Vagina (tissue), 2 donors: Measurements from ENCODE around the gene CCBE1.

Source experiments
- POLR2A ChIP-seq, 2 donors: fragments of 450-650 bp; IDR thresholded peaks; one replicate each; pipeline ENCODE4 v1.6.1; 2017; ENCODE audit warnings: antibody characterized with exemption in 2 of 2, mild to moderate bottlenecking in 2 of 2, moderate library complexity in 2 of 2
- POLR2AphosphoS5 ChIP-seq, 2 donors: sonication (generic); formaldehyde crosslinking; IDR thresholded peaks; one replicate each; pipeline ENCODE4 v1.9.0; 2017; ENCODE audit warnings: antibody characterized with exemption in 2 of 2, mild to moderate bottlenecking in 2 of 2, low read depth in 1 of 2; ENCODE audit not compliant: insufficient read depth in 1 of 2

GRCh38 chr18:59381949-59382348 lies 315.3 kb downstream of the CCBE1 start:
- no peak for TF ChIP-seq POLR2AphosphoS5 (IDR thresholded peaks at IDR 0.05; ENCODE audit: insufficient read depth in 1 of 2, low read depth in 1 of 2)
- TF ChIP-seq POLR2A (IDR thresholded peaks at IDR 0.05), result no peak
